ENCODE results near the gene BCL11A.
"Not testable (repeated sequence)": the region's sequence is repeated elsewhere in the genome, so short reads cannot be mapped to it uniquely, and the experiment has no call there.

The BCL11A gene

DNA sequence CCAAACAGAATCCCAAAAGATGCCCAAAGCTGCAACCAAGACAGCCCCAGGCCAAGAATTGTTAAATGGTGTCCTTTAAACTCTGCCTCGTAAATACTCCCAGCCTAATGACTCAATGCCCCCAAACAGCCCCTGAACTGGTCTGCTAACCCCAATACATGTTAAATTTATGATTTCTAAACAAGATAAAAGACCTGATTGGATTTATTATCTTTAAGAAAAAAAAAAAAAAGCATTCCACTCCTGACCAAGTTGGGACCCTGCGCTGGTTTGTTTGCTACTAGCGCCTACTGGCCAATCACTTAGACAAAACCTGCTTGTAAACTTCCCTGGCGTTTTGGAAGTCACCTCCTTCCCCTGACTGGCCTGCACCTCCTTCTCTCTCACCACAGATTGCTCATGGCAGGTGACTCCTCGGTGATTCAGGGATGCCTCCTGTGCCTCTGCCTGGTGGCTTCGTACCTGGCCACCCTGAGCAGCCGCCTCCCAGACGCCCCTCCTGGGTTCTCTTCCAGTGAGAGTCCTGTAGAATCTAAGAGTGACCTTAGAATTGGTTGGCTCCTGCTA is 121.3 kb downstream of the BCL11A start:
- DNase-seq (ENCODE audit: low spot score) = no peak

GRCh38 chr2:60429681-60430080 is 123.8 kb downstream of the BCL11A start:
- no peak for DNase-seq (ENCODE audit: low spot score)

DNA sequence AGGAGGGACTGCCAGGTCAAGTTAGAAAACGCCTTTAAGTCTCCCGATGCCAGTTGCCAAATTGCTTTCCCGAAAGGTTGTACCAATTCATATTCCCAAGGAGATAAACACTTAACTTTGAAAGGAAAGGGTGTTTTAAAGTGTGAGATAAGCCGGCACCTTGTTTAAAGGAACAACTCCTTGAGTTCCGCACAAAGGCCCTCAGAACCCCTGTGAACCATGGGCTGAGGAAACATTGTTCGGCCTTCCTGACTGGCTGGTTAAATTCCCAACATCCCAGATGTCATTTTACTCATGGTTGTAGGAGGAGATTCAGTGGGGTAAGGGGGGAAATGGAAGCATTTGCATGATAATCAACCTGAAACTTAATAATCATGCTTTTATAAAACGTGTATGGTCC is 126.6 kb downstream of the BCL11A start:
- no peak for DNase-seq (ENCODE audit: low spot score)

- DNase-seq (ENCODE audit: low spot score) = no peak
Measured at GRCh38 chr2:60426341-60426740, 127.1 kb downstream of the BCL11A start.

- no peak for DNase-seq (ENCODE audit: low spot score)
Measured at GRCh38 chr2:60424233-60424632, 129.2 kb downstream of the BCL11A start.

- DNase-seq (ENCODE audit: low spot score) = no peak
Measured at GRCh38 chr2:60423505-60423904, 129.9 kb downstream of the BCL11A start.

DNA sequence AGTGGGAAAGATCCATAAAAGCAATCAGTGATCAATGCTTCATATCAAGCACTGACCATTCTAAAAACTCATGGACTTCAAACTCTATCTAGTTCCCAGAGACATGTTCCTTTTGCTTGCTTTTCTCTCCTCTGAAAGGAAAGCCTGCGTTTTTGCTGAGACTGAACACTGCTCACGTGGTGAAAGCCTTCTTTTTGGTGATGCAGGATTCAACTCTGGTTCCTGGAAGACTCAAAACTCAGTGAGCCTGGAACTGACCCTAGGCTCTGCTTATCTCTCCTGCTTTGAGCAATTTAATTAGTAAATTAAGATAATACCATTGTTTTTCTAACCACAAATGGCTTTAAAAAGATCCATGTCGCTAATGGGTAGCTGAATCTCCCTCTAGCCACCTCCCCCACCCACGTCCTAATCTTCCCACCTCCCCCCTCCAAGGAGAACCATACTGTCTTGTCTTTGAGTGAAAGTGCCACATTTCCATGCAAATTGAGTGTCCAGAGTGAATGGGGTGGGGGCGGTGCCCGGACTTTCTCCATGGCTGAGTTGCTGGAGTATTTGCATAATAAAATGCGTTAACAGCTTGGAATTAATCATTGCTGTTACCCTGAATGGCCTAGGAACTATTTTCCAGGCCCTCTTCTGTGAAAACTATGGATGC is 130.5 kb downstream of the BCL11A start:
- DNase-seq (ENCODE audit: low spot score) = no peak

DNA sequence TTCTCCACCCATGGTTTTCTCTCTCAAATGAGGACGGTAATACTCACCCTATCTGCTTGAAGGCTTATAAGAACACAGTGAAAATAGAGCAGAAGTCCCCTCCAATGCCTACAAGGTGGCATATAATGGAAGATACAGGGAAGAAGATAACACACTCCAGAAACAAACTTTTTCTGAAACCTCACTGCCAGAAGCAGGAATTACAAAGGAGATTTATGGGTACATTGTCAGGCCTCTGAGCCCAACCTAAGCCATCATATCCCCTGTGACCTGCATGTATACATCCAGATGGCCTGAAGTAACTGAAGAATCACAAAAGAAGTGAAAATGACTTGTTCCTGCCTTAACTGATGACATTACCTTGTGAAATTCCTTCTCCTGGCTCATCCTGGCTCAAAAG is 136.2 kb downstream of the BCL11A start:
- not testable (repeated sequence) for DNase-seq (ENCODE audit: low spot score)

GRCh38 chr2:60416221-60417008 is 137.0 kb downstream of the BCL11A start:
- DNase-seq (ENCODE audit: low spot score) = no peak

DNA sequence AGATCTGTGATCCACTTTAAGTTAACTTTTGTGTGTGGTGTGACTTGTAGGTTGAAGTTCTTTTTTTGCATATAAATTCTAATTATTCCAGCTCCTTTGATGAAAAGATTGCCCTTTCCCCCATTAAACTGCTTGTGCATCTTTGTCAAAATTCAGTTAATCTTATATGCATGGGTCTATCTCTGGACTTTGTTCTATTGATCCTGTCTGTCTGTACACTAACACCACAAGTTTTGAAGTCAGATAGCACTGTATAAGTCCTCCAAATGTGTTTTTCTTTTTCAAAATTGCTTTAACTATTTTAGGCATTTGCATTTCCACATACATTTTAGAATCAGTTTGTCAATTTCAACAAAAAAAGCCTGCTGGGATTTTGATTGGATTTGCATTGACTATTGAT is 137.6 kb downstream of the BCL11A start:
- DNase-seq (ENCODE audit: low spot score) = no peak

- DNase-seq (ENCODE audit: low spot score) = no peak
Measured at GRCh38 chr2:60414495-60415138, 138.8 kb downstream of the BCL11A start.

- DNase-seq (ENCODE audit: low spot score) = no peak
Measured at GRCh38 chr2:60413814-60414168, 139.7 kb downstream of the BCL11A start.

DNA sequence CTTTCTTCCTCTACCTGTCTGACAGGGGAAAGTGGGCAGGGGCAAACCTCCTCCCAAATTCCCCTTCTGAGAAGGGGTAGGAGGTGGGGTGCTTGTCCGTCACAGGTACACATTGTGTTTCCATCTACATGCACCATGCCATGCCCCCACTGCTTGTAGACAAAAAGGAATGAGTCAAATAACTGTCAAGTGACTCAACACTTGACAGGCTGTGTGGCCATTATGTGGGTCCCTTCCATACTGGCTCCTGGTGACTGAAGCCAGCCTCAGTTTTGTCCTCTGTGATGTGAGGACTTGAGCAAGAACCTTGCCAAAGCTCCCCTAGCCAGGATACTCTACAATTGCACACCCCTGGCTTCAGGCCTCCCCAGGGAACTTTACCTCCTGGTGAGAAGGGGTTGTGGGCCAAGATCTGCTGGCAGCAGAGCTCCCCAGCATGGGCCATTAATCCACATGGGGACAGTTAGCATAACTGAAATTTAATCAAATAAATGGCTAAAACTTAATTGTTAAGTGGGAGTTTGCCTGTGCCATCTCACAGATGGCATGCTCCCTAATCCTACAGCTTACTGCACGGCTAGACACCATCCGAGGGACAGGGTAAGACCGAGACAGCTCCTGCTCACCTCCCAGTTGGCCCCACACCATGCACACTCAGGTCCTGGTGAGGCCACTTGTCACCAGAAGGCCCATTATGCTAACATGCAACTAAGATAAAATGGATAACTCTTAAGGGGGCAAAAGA is 140.2 kb downstream of the BCL11A start:
- DNase-seq (ENCODE audit: low spot score) = no peak

GRCh38 chr2:60412620-60413019 is 140.8 kb downstream of the BCL11A start:
- DNase-seq (ENCODE audit: low spot score) = no peak

- no peak for DNase-seq (ENCODE audit: low spot score)
Measured at GRCh38 chr2:60412027-60412426, 141.4 kb downstream of the BCL11A start.

DNA sequence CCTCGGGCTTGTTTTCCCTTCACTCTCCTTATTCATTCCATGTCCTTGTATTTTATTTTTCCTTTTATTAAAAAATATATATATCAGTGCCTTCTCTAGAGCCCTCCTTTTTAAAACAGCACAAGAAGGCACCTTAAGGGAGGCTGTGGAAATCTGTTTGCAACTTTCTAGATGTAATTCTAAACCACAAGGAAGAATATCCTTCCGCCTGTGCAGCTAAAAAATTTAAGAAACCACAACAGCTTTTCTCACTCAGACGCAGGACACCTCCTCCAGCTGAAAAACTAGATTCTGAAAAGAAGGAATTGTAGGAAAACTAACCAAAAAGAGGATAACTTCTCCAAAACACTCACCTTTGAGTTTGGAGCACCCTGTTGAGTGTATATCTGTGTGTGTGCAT is 142.2 kb downstream of the BCL11A start:
- no peak for DNase-seq (ENCODE audit: low spot score)

GRCh38 chr2:60410456-60411146 is 142.9 kb downstream of the BCL11A start:
- no peak for DNase-seq (ENCODE audit: low spot score)

DNA sequence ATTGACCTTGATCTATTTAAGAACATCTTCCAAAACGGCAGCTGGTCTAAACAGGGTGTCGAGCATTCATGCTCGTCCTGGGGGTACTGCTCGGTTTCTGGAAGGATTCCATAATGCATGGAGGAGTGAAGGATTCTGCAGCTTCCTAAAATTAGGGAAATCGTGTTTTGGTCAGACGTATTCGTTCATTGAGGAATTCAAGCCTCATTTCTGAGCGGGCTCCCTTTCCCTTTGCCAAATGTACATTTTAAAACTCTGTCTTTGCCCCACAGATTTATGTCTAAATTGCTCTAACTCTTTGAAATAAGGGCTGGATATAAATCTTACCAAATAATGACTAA is 144.0 kb downstream of the BCL11A start:
- DNase-seq (ENCODE audit: low spot score) = no peak

- no peak for DNase-seq (ENCODE audit: low spot score)
Measured at GRCh38 chr2:60408811-60409530, 144.5 kb downstream of the BCL11A start.

- DNase-seq (ENCODE audit: low spot score) = no peak
Measured at GRCh38 chr2:60408207-60408606, 145.2 kb downstream of the BCL11A start.

- no peak for DNase-seq (ENCODE audit: low spot score)
Measured at GRCh38 chr2:60407398-60407797, 146.1 kb downstream of the BCL11A start.
